Astrocyte of the cerebellum (primary cell): ENCODE data around the gene AMACR.
A peak's percentile ranks its signal among the peaks of the same experiment; 100 is the strongest.
"Not testable (repeated sequence)": the region's sequence is repeated elsewhere in the genome, so short reads cannot be mapped to it uniquely, and the experiment has no call there.

ENCODE experiments used
- DNase-seq: peaks from one replicate; pipeline ENCODE4 v3.0.0-alpha.2; 2011; ENCODE audit warnings: low read depth
- H3K4me3 ChIP-seq: 2 replicates; pipeline ENCODE4 v1.5.1; 2011; ENCODE audit warnings: mild to moderate bottlenecking, low read depth, low read length, moderate library complexity
- CTCF ChIP-seq: IDR thresholded peaks from 2 replicates; pipeline ENCODE4 v1.5.1; 2012; ENCODE audit warnings: low read length, low read depth, moderate library complexity, mild to moderate bottlenecking; ENCODE audit errors: missing control alignments
- in situ Hi-C: cut with HindIII; loops from 2 replicates; pipeline ENCODE4 v1.10.0; 2017; ENCODE audit warnings: low sequenced_read_pairs

AMACR gene

DNA sequence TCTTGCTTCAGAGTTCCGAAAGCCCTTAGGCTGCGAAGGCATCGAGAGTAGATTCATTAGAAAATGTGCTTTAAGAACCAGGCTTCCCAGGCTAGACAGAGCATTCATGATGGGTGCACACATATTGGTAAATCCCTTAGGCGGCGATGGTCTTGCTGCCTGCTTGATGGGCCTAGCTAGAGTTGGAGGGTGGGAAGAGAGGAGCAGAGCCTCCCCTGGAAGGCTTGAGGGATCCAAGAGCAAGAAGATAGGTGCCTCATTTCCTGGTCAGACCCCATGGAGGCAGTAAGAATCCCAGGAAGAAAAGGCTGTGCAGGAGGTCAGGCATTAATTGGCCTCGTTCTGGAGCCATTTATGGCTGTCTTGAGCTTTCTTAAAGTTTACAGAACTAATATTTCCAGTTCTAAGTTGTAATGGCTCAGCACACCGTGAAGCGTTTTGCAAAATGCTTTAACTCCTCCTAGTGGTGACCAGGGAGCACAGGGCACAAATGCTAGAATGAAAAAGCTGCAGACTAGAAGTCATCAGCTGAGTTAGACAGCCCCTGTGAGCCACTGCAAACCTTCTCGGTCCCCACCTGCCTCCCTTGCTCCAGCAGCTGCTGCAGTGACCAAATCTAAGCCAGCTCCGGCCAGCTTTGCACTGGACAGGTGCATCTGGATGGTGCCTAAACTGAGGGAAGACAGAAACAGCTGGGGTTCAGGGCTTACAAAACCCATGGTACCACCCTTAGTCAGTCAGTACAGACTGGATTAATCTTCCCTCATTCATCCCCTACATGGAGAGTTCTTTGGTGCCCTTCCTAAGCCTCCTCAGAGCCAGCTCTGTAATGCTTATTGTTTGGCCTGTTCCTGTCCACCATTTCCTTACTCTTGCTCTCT, 38.0 kb downstream of the AMACR start:
- peak; percentile 92 for TF ChIP-seq CTCF
- no peak overlapping the region for H3K4me3 ChIP-seq
- in situ Hi-C loops: no loop called here
- peak; percentile 35 for DNase-seq

- TF ChIP-seq CTCF: no peak
- in situ Hi-C loops: no loop called here
- DNase-seq: no peak
- no peak overlapping the region for H3K4me3 ChIP-seq
These were observed 39.4 kb downstream of the AMACR start for GRCh38 chr5:33968211-33969005.

DNA sequence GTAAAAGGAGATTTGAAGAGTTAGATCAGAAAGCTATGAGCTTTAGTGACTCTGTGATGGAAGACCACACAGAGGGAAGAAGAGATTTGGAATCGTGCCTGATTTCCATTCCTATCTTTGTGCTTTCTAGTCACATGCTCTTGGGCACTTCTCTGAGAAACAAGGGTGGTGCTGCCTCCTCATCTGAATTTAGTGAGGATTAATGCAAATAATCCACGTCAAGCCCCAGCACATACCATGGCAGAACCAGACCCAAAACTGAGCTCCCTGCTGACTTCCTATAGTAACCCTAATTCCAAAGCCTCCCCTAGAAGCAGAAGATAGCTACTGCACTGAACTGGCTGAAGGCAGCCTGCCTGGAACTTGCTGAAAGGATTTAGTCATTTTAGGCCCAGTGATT, 41.0 kb downstream of the AMACR start:
- H3K4me3 ChIP-seq: no peak overlapping the region
- TF ChIP-seq CTCF: no peak
- in situ Hi-C loops: no loop called here
- no peak for DNase-seq

DNA sequence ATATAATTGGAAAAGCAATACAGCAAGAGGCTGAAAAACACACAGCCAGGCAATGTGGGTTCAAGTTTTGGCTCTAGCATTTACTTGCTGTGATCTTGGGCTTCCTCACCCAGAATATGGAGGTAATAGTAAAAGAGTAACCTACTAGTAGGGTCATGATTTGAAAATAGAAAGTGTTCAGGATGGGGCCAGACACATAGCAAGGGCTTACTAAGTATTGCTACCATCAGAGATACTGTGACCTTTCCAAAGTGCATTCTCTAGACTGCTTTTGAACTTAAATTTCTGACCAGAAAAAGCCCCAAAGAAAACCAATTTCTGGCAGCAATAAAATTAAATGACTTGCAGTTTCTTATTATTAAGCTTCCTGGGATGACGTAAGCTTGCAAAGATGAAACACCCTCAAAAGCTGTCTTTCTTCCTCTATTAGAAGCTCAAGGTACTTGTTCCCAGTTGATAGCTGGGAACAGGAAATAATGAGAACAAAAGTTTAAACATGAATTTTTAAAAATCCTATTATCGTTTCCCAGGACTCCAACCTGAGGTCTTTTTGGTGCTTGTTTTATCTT, 43.6 kb downstream of the AMACR start:
- H3K4me3 ChIP-seq: no peak overlapping the region
- in situ Hi-C loops: no loop called here
- DNase-seq: no peak
- no peak for TF ChIP-seq CTCF

DNA sequence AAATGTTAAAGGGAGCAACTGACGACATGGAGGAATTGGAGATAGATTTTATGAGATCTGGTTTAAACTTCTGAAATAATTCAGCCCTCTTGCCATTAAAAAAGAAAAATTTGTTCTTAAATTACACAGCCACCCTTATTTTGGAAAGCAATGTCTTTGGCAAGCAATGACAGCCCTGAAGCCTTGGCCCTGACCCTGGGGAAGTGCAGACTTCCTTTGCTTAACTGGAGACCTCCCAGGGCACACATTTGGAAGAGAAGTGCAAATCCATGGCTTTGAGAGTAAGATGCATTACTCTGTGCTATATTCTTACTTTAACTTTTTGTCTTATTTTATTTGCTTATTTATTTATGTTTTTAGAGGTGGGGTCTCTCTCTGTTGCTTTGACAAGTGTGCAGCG, 49.7 kb downstream of the AMACR start:
- no peak overlapping the region for H3K4me3 ChIP-seq
- no peak for DNase-seq
- in situ Hi-C loops: no loop called here
- TF ChIP-seq CTCF: no peak

GRCh38 chr5:33957577-33958150, 50.2 kb downstream of the AMACR start:
- no peak for DNase-seq
- TF ChIP-seq CTCF: no peak
- in situ Hi-C loops: no loop called here
- H3K4me3 ChIP-seq: no peak overlapping the region

DNA sequence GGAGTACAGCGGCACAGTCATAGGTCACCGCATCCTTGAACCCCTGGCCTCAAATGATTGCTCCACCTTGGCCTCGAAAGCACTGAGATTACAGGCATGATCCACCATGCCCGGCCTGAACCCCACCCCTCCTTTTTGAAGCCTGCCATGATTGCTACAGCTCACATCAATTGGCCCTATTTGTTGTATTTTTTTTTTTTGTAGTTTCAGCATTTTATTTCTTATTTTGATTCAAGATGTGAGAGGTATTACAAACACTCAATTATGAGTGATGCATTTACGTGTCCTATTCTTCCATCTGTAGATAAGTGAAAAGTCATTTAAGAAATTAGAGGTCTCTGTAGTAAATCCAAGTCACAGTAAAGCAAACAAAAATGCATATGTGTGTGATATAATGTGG, 55.7 kb downstream of the AMACR start:
- H3K4me3 ChIP-seq, in situ Hi-C loops, DNase-seq: not testable (repeated sequence)
